Neuronal stem cell (in vitro differentiated cells): ENCODE measurements around the gene BTN2A1.
"Not testable (repeated sequence)": the region's sequence is repeated elsewhere in the genome, so short reads cannot be mapped to it uniquely, and the experiment has no call there.

Source experiments
- DNase-seq: peaks from one replicate; pipeline ENCODE4 v3.0.0-alpha.2; 2013; ENCODE audit warnings: low spot score
- H2AFZ ChIP-seq: one replicate; pipeline ENCODE4 v1.6.1; 2013; ENCODE audit warnings: mild to moderate bottlenecking, low read length, inconsistent platforms
- H2AK5ac ChIP-seq: 2 replicates; pipeline ENCODE4 v1.6.1; 2013; ENCODE audit warnings: low read depth, mild to moderate bottlenecking, inconsistent platforms, low read length, moderate library complexity, mixed read lengths
- H2BK120ac ChIP-seq: 2 replicates; pipeline ENCODE4 v1.6.1; 2013; ENCODE audit warnings: low read depth, mild to moderate bottlenecking, inconsistent platforms, low read length, moderate library complexity, mixed read lengths
- H2BK12ac ChIP-seq: one replicate; pipeline ENCODE4 v1.6.1; 2013; ENCODE audit warnings: low read length, inconsistent platforms
- H2BK15ac ChIP-seq: 2 replicates; pipeline ENCODE4 v1.6.1; 2013; ENCODE audit warnings: mild to moderate bottlenecking, low read length, inconsistent platforms, mixed read lengths
- H2BK5ac ChIP-seq: one replicate; pipeline ENCODE4 v1.6.1; 2013; ENCODE audit warnings: inconsistent platforms, mild to moderate bottlenecking, low read length, moderate library complexity
- H3K14ac ChIP-seq: one replicate; pipeline ENCODE4 v1.6.1; 2013; ENCODE audit warnings: low read length, inconsistent platforms
- H3K18ac ChIP-seq: 2 replicates; pipeline ENCODE4 v1.6.1; 2013; ENCODE audit warnings: low read length, inconsistent platforms
- H3K23ac ChIP-seq: 2 replicates; pipeline ENCODE4 v1.6.1; 2013; ENCODE audit warnings: low read depth, mild to moderate bottlenecking, mixed read lengths, low read length, inconsistent platforms; ENCODE audit not compliant: poor library complexity
- H3K27ac ChIP-seq: replicated peaks from 3 replicates; pipeline ENCODE4 v1.5.1; 2013; ENCODE audit warnings: low read length, inconsistent platforms
- H3K27me3 ChIP-seq, 3 experiments: 2 replicates each; pipeline ENCODE4 v1.6.1; 2013; ENCODE audit warnings: low read length in 3 of 3, mild to moderate bottlenecking in 2 of 3, inconsistent platforms in 1 of 3, low read depth in 1 of 3, mixed read lengths in 1 of 3, moderate library complexity in 1 of 3; ENCODE audit not compliant: control insufficient read depth in 3 of 3, insufficient read depth in 3 of 3
- H3K36me3 ChIP-seq, 2 donors: replicated peaks in 1 of 2; 2 replicates each; pipeline ENCODE4 v1.6.1; 2013; ENCODE audit warnings: low read length in 2 of 2; ENCODE audit not compliant: control insufficient read depth in 2 of 2, insufficient read depth in 2 of 2
- H3K4ac ChIP-seq: 2 replicates; pipeline ENCODE4 v1.6.1; 2013; ENCODE audit warnings: inconsistent platforms, mild to moderate bottlenecking, low read length, moderate library complexity
- H3K4me1 ChIP-seq, 2 donors: 1 replicate in 1 of 2; 2 replicates in 1 of 2; pipeline ENCODE4 v1.6.1; 2013; ENCODE audit warnings: low read length in 2 of 2, low read depth in 1 of 2; ENCODE audit not compliant: control insufficient read depth in 2 of 2, insufficient read depth in 1 of 2
- H3K4me2 ChIP-seq: one replicate; pipeline ENCODE4 v1.6.1; 2013; ENCODE audit warnings: mild to moderate bottlenecking, low read length, inconsistent platforms; ENCODE audit not compliant: insufficient read depth, poor library complexity, severe bottlenecking
- H3K4me3 ChIP-seq, 2 donors: 2 replicates each; pipeline ENCODE4 v1.5.1; 2013; ENCODE audit warnings: low read length in 2 of 2, mild to moderate bottlenecking in 2 of 2, inconsistent platforms in 1 of 2, moderate library complexity in 1 of 2
- H3K79me1 ChIP-seq: one replicate; pipeline ENCODE4 v1.6.1; 2013; ENCODE audit warnings: low read depth, mild to moderate bottlenecking, inconsistent platforms, low read length, moderate library complexity
- H3K9ac ChIP-seq: one replicate; pipeline ENCODE4 v1.6.1; 2013; ENCODE audit warnings: mild to moderate bottlenecking, low read depth, low read length, inconsistent platforms; ENCODE audit not compliant: poor library complexity
- H3K9me3 ChIP-seq, 2 donors: replicated peaks in 1 of 2; 2 replicates each; pipeline versions ENCODE3 to v1.6.1; 2013; ENCODE audit warnings: low read length in 2 of 2, mild to moderate bottlenecking in 2 of 2, inconsistent platforms in 1 of 2, low read depth in 1 of 2, mixed read lengths in 1 of 2, moderate library complexity in 1 of 2; ENCODE audit not compliant: control insufficient read depth in 2 of 2, insufficient read depth in 1 of 2
- H4K8ac ChIP-seq: one replicate; pipeline ENCODE4 v1.6.1; 2013; ENCODE audit warnings: low read depth, mild to moderate bottlenecking, inconsistent platforms, low read length, moderate library complexity
- H4K91ac ChIP-seq: one replicate; pipeline ENCODE4 v1.6.1; 2013; ENCODE audit warnings: low read length, low read depth, mild to moderate bottlenecking, inconsistent platforms; ENCODE audit not compliant: poor library complexity
- WGBS, 2 donors: extraction: QIAGEN DNeasy Blood & Tissue Kit; methylation state at CpG; one replicate each; pipeline ENCODE4 v1.1.7; 2013; ENCODE audit warnings: missing lambda C conversion rate in 2 of 2, mixed read lengths in 1 of 2; ENCODE audit not compliant: insufficient read length in 2 of 2, insufficient replicate concordance in 1 of 2; ENCODE audit errors: extremely low coverage in 2 of 2; 5-methylcytosine and 5-hydroxymethylcytosine counted together

The BTN2A1 gene

GRCh38 chr6:26461353-26461752 is 3.6 kb downstream of the BTN2A1 start:
- not testable (repeated sequence) for H3K4me3 ChIP-seq, H2AK5ac ChIP-seq, H2BK5ac ChIP-seq, H3K4ac ChIP-seq, H4K91ac ChIP-seq, H3K27me3 ChIP-seq, H3K9me3 ChIP-seq, H3K27ac ChIP-seq, H3K23ac ChIP-seq, H3K4me1 ChIP-seq, H3K14ac ChIP-seq, H2BK120ac ChIP-seq, H2BK12ac ChIP-seq, H3K4me2 ChIP-seq, DNase-seq, H2AFZ ChIP-seq, H2BK15ac ChIP-seq, H3K18ac ChIP-seq, H3K79me1 ChIP-seq, H3K9ac ChIP-seq, H4K8ac ChIP-seq
- H3K36me3 ChIP-seq, result peaks cover 43 to 74% of the 10 kb centered on the region in 2 donors
- WGBS, 2 donors, result no CpG with 5 or more reads among the region's 5 CpGs

GRCh38 chr6:26464014-26464413 is 6.3 kb downstream of the BTN2A1 start:
- no CpG with 5 or more reads among the region's 4 CpGs for whole genome bisulfite sequencing, 2 donors
- Histone ChIP-seq H3K9ac (no peak overlapping the region), H3K4me2 (no peak overlapping the region), H3K14ac (no peak overlapping the region), H3K36me3 (peaks cover 48 to 100% of the 10 kb centered on the region in 2 donors), H3K9me3 (no peaks in the 10 kb centered on the region), H3K4ac (no peak overlapping the region), H3K27ac (no peak overlapping the region), H4K91ac (no peak overlapping the region), H3K4me1 (peaks cover 2% of the 10 kb centered on the region in 2 donors), H3K79me1 (peaks cover 4% of the 10 kb centered on the region), H2BK120ac (no peak overlapping the region), H2BK12ac (no peak overlapping the region), H3K18ac (no peak overlapping the region), H4K8ac (no peak overlapping the region), H2AK5ac (no peak overlapping the region), H3K23ac (no peak overlapping the region), H2AFZ (no peak overlapping the region), H3K4me3 (no peak overlapping the region), H3K27me3 (no peaks in the 10 kb centered on the region), H2BK15ac (no peak overlapping the region), H2BK5ac (no peak overlapping the region)
- no peak for DNase-seq

GRCh38 chr6:26464416-26465131 is 6.8 kb downstream of the BTN2A1 start:
- no CpG with 5 or more reads among the region's 7 CpGs for WGBS, 2 donors

GRCh38 chr6:26465776-26466175 is 8.0 kb downstream of the BTN2A1 start:
- H3K14ac ChIP-seq, result no peak overlapping the region
- no peak overlapping the region for H2BK12ac ChIP-seq
- no peak overlapping the region for H2AFZ ChIP-seq
- no peaks in the 10 kb centered on the region for H3K4me1 ChIP-seq
- no peaks in the 10 kb centered on the region for H3K79me1 ChIP-seq
- no peak for DNase-seq
- H3K23ac ChIP-seq, result no peak overlapping the region
- no peaks in the 10 kb centered on the region for H3K27me3 ChIP-seq
- no peak overlapping the region for H3K18ac ChIP-seq
- no peak overlapping the region for H2AK5ac ChIP-seq
- H2BK5ac ChIP-seq, result no peak overlapping the region
- H4K8ac ChIP-seq, result no peak overlapping the region
- no peak overlapping the region for H3K4me3 ChIP-seq
- no peak overlapping the region for H4K91ac ChIP-seq
- H3K9me3 ChIP-seq, result no peaks in the 10 kb centered on the region
- no peak overlapping the region for H3K4ac ChIP-seq
- no peak overlapping the region for H3K27ac ChIP-seq
- no peak overlapping the region for H3K4me2 ChIP-seq
- WGBS, 2 donors, result no CpG with 5 or more reads among the region's 3 CpGs
- H3K36me3 ChIP-seq, result peaks cover 41 to 94% of the 10 kb centered on the region in 2 donors
- H3K9ac ChIP-seq, result no peak overlapping the region
- no peak overlapping the region for H2BK120ac ChIP-seq
- no peak overlapping the region for H2BK15ac ChIP-seq

More at GRCh38 chr6:26464416-26465131, 6.8 kb downstream of the BTN2A1 start:
- no peak overlapping the region for H2AK5ac ChIP-seq
- no peak overlapping the region for H2BK120ac ChIP-seq
- peaks cover under 1% of the 10 kb centered on the region for H3K79me1 ChIP-seq
- H3K9ac ChIP-seq, result no peak overlapping the region
- H3K27ac ChIP-seq, result no peak overlapping the region
- H4K91ac ChIP-seq, result no peak overlapping the region
- no peak overlapping the region for H3K18ac ChIP-seq
- peaks cover 44 to 100% of the 10 kb centered on the region in 2 donors for H3K36me3 ChIP-seq
- H2BK12ac ChIP-seq, result no peak overlapping the region
- no peak overlapping the region for H3K4ac ChIP-seq
- H3K27me3 ChIP-seq, result no peaks in the 10 kb centered on the region
- H3K4me3 ChIP-seq, result no peak overlapping the region
- H2BK15ac ChIP-seq, result no peak overlapping the region
- no peak overlapping the region for H4K8ac ChIP-seq
- H3K9me3 ChIP-seq, result no peaks in the 10 kb centered on the region
- H2AFZ ChIP-seq, result no peak overlapping the region
- DNase-seq, result no peak
- H3K23ac ChIP-seq, result no peak overlapping the region
- H2BK5ac ChIP-seq, result no peak overlapping the region
- no peak overlapping the region for H3K14ac ChIP-seq
- no peak overlapping the region for H3K4me2 ChIP-seq
- no peaks in the 10 kb centered on the region for H3K4me1 ChIP-seq
